ENCODE measurements around the gene KRTAP10-12. TPM values are rescaled to one million over a fixed set of nuclear protein-coding genes. Genes with fewer than 3 reads are reported as not detected.

KRTAP10-12 gene
- total and polyA plus RNA-seq, 4 donors, result not detected

GRCh38 chr21:44696572-44696971 is 400 bp upstream of the KRTAP10-12 start:
- H3K36me3 ChIP-seq (ENCODE audit: control insufficient read depth in 4 of 4, insufficient read depth in 3 of 4, low read depth in 1 of 4, low read length in 3 of 4), result no peaks in the 10 kb centered on the region
- H3K9me3 ChIP-seq (ENCODE audit: control insufficient read depth in 4 of 4, low read length in 3 of 4), result peaks cover 0 to 18% (median 2%) of the 10 kb centered on the region in 4 donors
- H3K4me3 ChIP-seq (ENCODE audit: low read depth in 1 of 3, low read length in 3 of 3), result no peak overlapping the region
- TF ChIP-seq EGR1 (IDR thresholded peaks at IDR 0.05; ENCODE audit: low read depth in 2 of 2), result no peak
- TF ChIP-seq RAD21 (IDR thresholded peaks at IDR 0.05), result no peak
- TF ChIP-seq JUND (IDR thresholded peaks at IDR 0.05), result no peak
- no peak for TF ChIP-seq NR2F2 (IDR thresholded peaks at IDR 0.05)
- TF ChIP-seq RXRA (IDR thresholded peaks at IDR 0.05), result no peak
- no peak for TF ChIP-seq ATF3 (IDR thresholded peaks at IDR 0.05)
- TF ChIP-seq SP1 (IDR thresholded peaks at IDR 0.05), result no peak
- no peak for TF ChIP-seq YY1 (IDR thresholded peaks at IDR 0.05)
- no peak for TF ChIP-seq HNF4G (IDR thresholded peaks at IDR 0.05)
- TF ChIP-seq FOXA2 (IDR thresholded peaks at IDR 0.05), result no peak
- TF ChIP-seq MAX (IDR thresholded peaks at IDR 0.05), result no peak
- no peak for TF ChIP-seq TAF1 (conservative IDR thresholded peaks at IDR 0.05)
- TF ChIP-seq ZBTB33 (IDR thresholded peaks at IDR 0.05), result no peak
- no peak for TF ChIP-seq REST (IDR thresholded peaks at IDR 0.05)
- no peak for TF ChIP-seq CTCF (IDR thresholded peaks at IDR 0.05; ENCODE audit: low read depth, low read length, missing input control)
- TF ChIP-seq FOXA1 (IDR thresholded peaks at IDR 0.05), result no peak
- TF ChIP-seq GABPA (IDR thresholded peaks at IDR 0.05 in 1 of 2, conservative IDR thresholded peaks at IDR 0.05 in 1 of 2), result no peak
- TF ChIP-seq HNF4A (conservative IDR thresholded peaks at IDR 0.05), result no peak
- WGBS, result 71% methylated on average over 10 of the region's 10 CpGs
- no peak overlapping the region for H3K27ac ChIP-seq (ENCODE audit: low read depth in 1 of 2, low read length in 2 of 2)
- H3K27me3 ChIP-seq (ENCODE audit: control insufficient read depth in 4 of 4, insufficient read depth in 4 of 4, low read length in 3 of 4), result peaks cover 0 to 14% (median 5%) of the 10 kb centered on the region in 4 donors
- no peak overlapping the region for H3K9ac ChIP-seq (ENCODE audit: low read depth in 1 of 2, low read length in 2 of 2)
- H3K4me1 ChIP-seq (ENCODE audit: control insufficient read depth in 4 of 4, insufficient read depth in 4 of 4, low read length in 3 of 4), result no peaks in the 10 kb centered on the region
- peak; percentile 25 for DNase-seq (ENCODE audit: low spot score)
